Measurements from ENCODE around the gene OCEL1. TPM values are rescaled to one million over a fixed set of nuclear protein-coding genes. Genes with fewer than 3 reads are reported as not detected.

OCEL1 gene
- total and polyA plus RNA-seq, 2 of the 13 experiments (the other 11 are each of a cell fraction or from before 2014, with no cell fraction given), result 10.6 to 17.2 TPM

GRCh38 chr19:17226002-17226933 is at the start of gene OCEL1 (continued):
- no peak for TF ChIP-seq ELK4 (CRISPR knock-in tag; IDR thresholded peaks at IDR 0.05; ENCODE audit: borderline replicate concordance)
- TF ChIP-seq SIX1 (CRISPR knock-in tag; IDR thresholded peaks at IDR 0.05; ENCODE audit: borderline replicate concordance), result no peak
- TF ChIP-seq MEF2D (CRISPR knock-in tag; IDR thresholded peaks at IDR 0.05), result peak; percentile 62; the same call in 1 of the 2 replicates
- peak; percentile 58; the same call in 1 of the 2 replicates for TF ChIP-seq PRDM15 (CRISPR knock-in tag; IDR thresholded peaks at IDR 0.05)
- TF ChIP-seq ZNF580 (CRISPR knock-in tag; IDR thresholded peaks at IDR 0.05; ENCODE audit: borderline replicate concordance, low read depth), result no peak
- no peak for TF ChIP-seq ISX (CRISPR knock-in tag; conservative IDR thresholded peaks at IDR 0.05)
- TF ChIP-seq ZSCAN30 (CRISPR knock-in tag; IDR thresholded peaks at IDR 0.05), result no peak
- TF ChIP-seq TAF1 (CRISPR knock-in tag; IDR thresholded peaks at IDR 0.05), result peak; percentile 82
- no peak for TF ChIP-seq HOXA7 (CRISPR knock-in tag; IDR thresholded peaks at IDR 0.05)
- TF ChIP-seq PHB2 (IDR thresholded peaks at IDR 0.05; ENCODE audit: partially characterized antibody), result no peak
- peak; percentile 72; the same call in 1 of the 2 replicates for TF ChIP-seq CHD2 (IDR thresholded peaks at IDR 0.05; ENCODE audit: low read depth, low read length)
- no peak for TF ChIP-seq ATF7 (IDR thresholded peaks at IDR 0.05)
- TF ChIP-seq ATF7 (CRISPR knock-in tag; IDR thresholded peaks at IDR 0.05), result no peak; the same call in 1 of the 2 replicates
- no peak for TF ChIP-seq RAD51 (IDR thresholded peaks at IDR 0.05; ENCODE audit: borderline replicate concordance)
- peak; percentile 83 for TF ChIP-seq ELF3 (CRISPR knock-in tag; IDR thresholded peaks at IDR 0.05)
- no peak for TF ChIP-seq MIXL1 (CRISPR knock-in tag; IDR thresholded peaks at IDR 0.05)
- no peak for TF ChIP-seq ZNF550 (CRISPR knock-in tag; IDR thresholded peaks at IDR 0.05; ENCODE audit: borderline replicate concordance)
- TF ChIP-seq ETS1 (CRISPR knock-in tag; IDR thresholded peaks at IDR 0.05), result 0 out of 2 replicates have a peak, but pooled peaks have one; percentile 63
- TF ChIP-seq ZNF562 (CRISPR knock-in tag; IDR thresholded peaks at IDR 0.05; ENCODE audit: borderline replicate concordance), result no peak
- peak; percentile 83; the same call in 1 of the 2 replicates for TF ChIP-seq ZNF766 (CRISPR knock-in tag; IDR thresholded peaks at IDR 0.05; ENCODE audit: borderline replicate concordance)
- peak; percentile 73; the same call in 1 of the 2 replicates for TF ChIP-seq NCOR1 (IDR thresholded peaks at IDR 0.05; ENCODE audit: borderline replicate concordance, low read length)
- TF ChIP-seq ZBTB38 (CRISPR knock-in tag; IDR thresholded peaks at IDR 0.05), result peak; percentile 48; the same call in 1 of the 2 replicates

Data from HepG2 (cell line).